HepG2 (cell line): ENCODE results near the gene LGR6.

Experiments
- CREB1 ChIP-seq, 2 experiments: fragments of 450-650 bp in 1 of 2; IDR thresholded peaks; 2 replicates each; pipeline ENCODE4 v1.6.1; 2016 to 2017; ENCODE audit warnings: control low read depth in 1 of 2, mild to moderate bottlenecking in 1 of 2, missing compliant biosample characterization in 1 of 2, missing genetic modification characterization in 1 of 2
- HNF4G ChIP-seq, 2 experiments: sonication (generic) in 1 of 2; formaldehyde crosslinking in 1 of 2; IDR thresholded peaks; 2 replicates each; pipeline versions ENCODE4 v1.4.0 to v1.6.1; 2011 to 2020; ENCODE audit warnings: borderline replicate concordance in 2 of 2, low read depth in 2 of 2, mild to moderate bottlenecking in 2 of 2, low read length in 1 of 2, missing genetic modification reagents in 1 of 2, moderate library complexity in 1 of 2
- HOXA7 ChIP-seq: sonication (generic); formaldehyde crosslinking; IDR thresholded peaks from 2 replicates; pipeline ENCODE4 v1.8.1; 2022; ENCODE audit warnings: mild to moderate bottlenecking, missing genetic modification reagents, moderate library complexity
- NCOA5 ChIP-seq: sonication (generic); formaldehyde crosslinking; IDR thresholded peaks from 2 replicates; pipeline ENCODE4 v1.4.0; 2020; ENCODE audit warnings: missing genetic modification reagents
- RAD21 ChIP-seq: fragments of 450-650 bp; formaldehyde crosslinking; IDR thresholded peaks from 2 replicates; pipeline ENCODE4 v1.5.0; 2020; ENCODE audit warnings: mild to moderate bottlenecking
- ZBTB8A ChIP-seq: sonication (generic); formaldehyde crosslinking; IDR thresholded peaks from 2 replicates; pipeline ENCODE4 v1.4.0; 2020; ENCODE audit warnings: mild to moderate bottlenecking, low read depth, missing genetic modification reagents, borderline replicate concordance
- ZNF552 ChIP-seq: sonication (generic); formaldehyde crosslinking; IDR thresholded peaks from 2 replicates; pipeline ENCODE4 v1.9.0; 2022; ENCODE audit warnings: missing genetic modification reagents, mild to moderate bottlenecking, borderline replicate concordance
- ZNF792 ChIP-seq: IDR thresholded peaks from 2 replicates; pipeline ENCODE4 v1.6.1; 2016
- TF ChIP-seq, protein P1 (sequence below): sonication (generic); formaldehyde crosslinking; IDR thresholded peaks from 2 replicates; pipeline ENCODE4 v1.5.1; 2020; ENCODE audit warnings: mild to moderate bottlenecking, missing genetic modification reagents, moderate library complexity

DNA sequence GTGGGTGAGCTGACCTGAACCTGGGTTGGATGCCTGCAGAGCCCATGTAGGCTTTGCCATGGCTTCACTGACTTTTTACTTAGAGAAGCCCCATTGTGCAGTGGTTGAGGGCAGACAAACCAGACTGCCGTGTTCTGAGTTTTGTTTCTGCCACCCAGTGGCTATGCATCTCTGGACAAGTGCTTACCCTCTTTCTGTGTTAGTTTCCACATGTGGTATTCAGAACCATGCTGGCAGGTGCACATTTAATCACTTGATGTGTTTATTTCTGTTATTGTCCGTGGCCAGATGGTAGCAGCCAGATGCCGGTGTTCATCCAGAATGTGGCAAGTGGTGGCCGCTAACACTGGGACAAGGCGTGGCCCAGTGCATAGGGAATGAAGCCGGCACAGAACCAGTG lies 22.9 kb upstream of the LGR6 start:
- TF ChIP-seq RAD21 (CRISPR knock-in tag) (no peak), HNF4G (IDR thresholded peaks at IDR 0.05; ENCODE audit: borderline replicate concordance, low read depth, low read length) (no peak), HNF4G (CRISPR knock-in tag; IDR thresholded peaks at IDR 0.05; ENCODE audit: borderline replicate concordance, low read depth) (no peak), ZNF792 (CRISPR knock-in tag) (no peak), CREB1 (IDR thresholded peaks at IDR 0.05) (no peak), CREB1 (CRISPR knock-in tag; IDR thresholded peaks at IDR 0.05) (no peak), HOXA7 (CRISPR knock-in tag) (no peak), ZBTB8A (no peak), NCOA5 (CRISPR knock-in tag) (no peak), ZNF552 (CRISPR knock-in tag) (no peak)
- TF ChIP-seq, protein P1, sequence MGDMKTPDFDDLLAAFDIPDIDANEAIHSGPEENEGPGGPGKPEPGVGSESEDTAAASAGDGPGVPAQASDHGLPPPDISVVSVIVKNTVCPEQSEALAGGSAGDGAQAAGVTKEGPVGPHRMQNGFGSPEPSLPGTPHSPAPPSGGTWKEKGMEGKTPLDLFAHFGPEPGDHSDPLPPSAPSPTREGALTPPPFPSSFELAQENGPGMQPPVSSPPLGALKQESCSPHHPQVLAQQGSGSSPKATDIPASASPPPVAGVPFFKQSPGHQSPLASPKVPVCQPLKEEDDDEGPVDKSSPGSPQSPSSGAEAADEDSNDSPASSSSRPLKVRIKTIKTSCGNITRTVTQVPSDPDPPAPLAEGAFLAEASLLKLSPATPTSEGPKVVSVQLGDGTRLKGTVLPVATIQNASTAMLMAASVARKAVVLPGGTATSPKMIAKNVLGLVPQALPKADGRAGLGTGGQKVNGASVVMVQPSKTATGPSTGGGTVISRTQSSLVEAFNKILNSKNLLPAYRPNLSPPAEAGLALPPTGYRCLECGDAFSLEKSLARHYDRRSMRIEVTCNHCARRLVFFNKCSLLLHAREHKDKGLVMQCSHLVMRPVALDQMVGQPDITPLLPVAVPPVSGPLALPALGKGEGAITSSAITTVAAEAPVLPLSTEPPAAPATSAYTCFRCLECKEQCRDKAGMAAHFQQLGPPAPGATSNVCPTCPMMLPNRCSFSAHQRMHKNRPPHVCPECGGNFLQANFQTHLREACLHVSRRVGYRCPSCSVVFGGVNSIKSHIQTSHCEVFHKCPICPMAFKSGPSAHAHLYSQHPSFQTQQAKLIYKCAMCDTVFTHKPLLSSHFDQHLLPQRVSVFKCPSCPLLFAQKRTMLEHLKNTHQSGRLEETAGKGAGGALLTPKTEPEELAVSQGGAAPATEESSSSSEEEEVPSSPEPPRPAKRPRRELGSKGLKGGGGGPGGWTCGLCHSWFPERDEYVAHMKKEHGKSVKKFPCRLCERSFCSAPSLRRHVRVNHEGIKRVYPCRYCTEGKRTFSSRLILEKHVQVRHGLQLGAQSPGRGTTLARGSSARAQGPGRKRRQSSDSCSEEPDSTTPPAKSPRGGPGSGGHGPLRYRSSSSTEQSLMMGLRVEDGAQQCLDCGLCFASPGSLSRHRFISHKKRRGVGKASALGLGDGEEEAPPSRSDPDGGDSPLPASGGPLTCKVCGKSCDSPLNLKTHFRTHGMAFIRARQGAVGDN, result no peak
